K562 (cell line): ENCODE results near the gene SBF1. TPM values are rescaled to one million over a fixed set of nuclear protein-coding genes. Genes with fewer than 3 reads are reported as not detected.

Experiments used
- ARID3B ChIP-seq: fragments of 250-450 bp; sonication (Bioruptor Pico); IDR thresholded peaks from 2 replicates; pipeline ENCODE4 v1.4.0; 2020; ENCODE audit warnings: borderline replicate concordance
- ATF2 ChIP-seq: sonication (generic); formaldehyde crosslinking; IDR thresholded peaks from 2 replicates; pipeline ENCODE4 v1.8.1; 2022; ENCODE audit warnings: missing genetic modification reagents
- BRF1 ChIP-seq: IDR thresholded peaks from 3 replicates; pipeline ENCODE4 v1.6.1; 2011; ENCODE audit warnings: borderline replicate concordance, mild to moderate bottlenecking; ENCODE audit not compliant: insufficient read length; ENCODE audit errors: extremely low read depth
- CUX1 ChIP-seq: fragments of 200-800 bp; sonication (Bioruptor generic); IDR thresholded peaks from 2 replicates; pipeline ENCODE4 v1.6.1; 2016; ENCODE audit warnings: missing genetic modification characterization, missing compliant biosample characterization
- ETV5 ChIP-seq: sonication (generic); formaldehyde crosslinking; IDR thresholded peaks from 2 replicates; pipeline ENCODE4 v1.4.0; 2020; ENCODE audit warnings: low read depth, mild to moderate bottlenecking, missing genetic modification reagents
- HIVEP1 ChIP-seq: fragments of 250-450 bp; sonication (Bioruptor Pico); IDR thresholded peaks from 2 replicates; pipeline ENCODE4 v1.4.0; 2020; ENCODE audit warnings: mild to moderate bottlenecking
- HMG20A ChIP-seq: fragments of 450-650 bp; formaldehyde crosslinking; conservative IDR thresholded peaks from 2 replicates; pipeline ENCODE4 v1.4.0; 2020; ENCODE audit warnings: mild to moderate bottlenecking, mixed read lengths
- KDM1A ChIP-seq, 2 experiments: fragments of 450-650 bp; IDR thresholded peaks; 2 replicates each; pipeline ENCODE4 v1.6.1; 2016; ENCODE audit warnings: mild to moderate bottlenecking in 2 of 2
- PRPF4 ChIP-seq: fragments of 200-400 bp; formaldehyde crosslinking; IDR thresholded peaks from one replicate; pipeline ENCODE4 v1.6.1; 2017; ENCODE audit warnings: low read length, low read depth, mild to moderate bottlenecking; ENCODE audit not compliant: insufficient read depth, poor library complexity, severe bottlenecking
- RBM15 ChIP-seq: fragments of 200-400 bp; formaldehyde crosslinking; IDR thresholded peaks from 2 replicates; pipeline ENCODE4 v1.6.1; 2018; ENCODE audit warnings: mild to moderate bottlenecking, low read length, moderate library complexity; ENCODE audit not compliant: insufficient read depth
- ZBTB43 ChIP-seq: sonication (generic); formaldehyde crosslinking; IDR thresholded peaks from 2 replicates; pipeline ENCODE4 v1.8.0; 2023; ENCODE audit warnings: mild to moderate bottlenecking, missing genetic modification reagents
- ZFP36 ChIP-seq: fragments of 150-350 bp; IDR thresholded peaks from 2 replicates; pipeline ENCODE4 v1.6.1; 2018; ENCODE audit warnings: low read length, low read depth; ENCODE audit not compliant: partially characterized antibody
- polyA plus RNA-seq, 8 experiments: library from polyadenylated mRNA; depleted of rRNA in 4 of 8; stranded (reverse) in 5 of 8; unstranded in 3 of 8; fragments of >200 nt; fragmentation: Nextera tagmentation in 2 of 8; fragmentation: Illumina TruSeq in 1 of 8; extraction: Ambion mirVana in 2 of 8; extraction: Trizol in 1 of 8; gene quantifications; 2 replicates each; pipeline versions ENCODE4 v1.2.1 to v1.2.3, GENCODE V29; 2011 to 2014; ENCODE audit warnings: inconsistent platforms in 1 of 8, missing spikeins in 1 of 8
- total RNA-seq, 7 experiments: library from RNA; depleted of rRNA in 6 of 7; stranded (reverse); fragments of >200 nt in 6 of 7; fragmentation: Illumina TruSeq in 2 of 7; extraction: Trizol in 2 of 7; gene quantifications; 2 replicates each; pipeline versions ENCODE4 v1.2.1 to v1.2.3, GENCODE V29; 2011 to 2021; ENCODE audit warnings: low replicate concordance in 1 of 7
- TF ChIP-seq, protein P1 (sequence below): fragments of 250-450 bp; sonication (Bioruptor Pico); IDR thresholded peaks from 2 replicates; pipeline ENCODE4 v1.8.0; 2021; ENCODE audit warnings: mild to moderate bottlenecking, moderate library complexity
- TF ChIP-seq, protein P2 (sequence below): sonication (generic); formaldehyde crosslinking; IDR thresholded peaks from 2 replicates; pipeline ENCODE4 v1.8.0; 2022; ENCODE audit warnings: mild to moderate bottlenecking, missing genetic modification reagents

The SBF1 gene
- total and polyA plus RNA-seq, 9 of the 15 experiments (the other 6 are each of a cell fraction or from before 2014, with no cell fraction given), result 0.44 to 50.4 (median 11.4) TPM

GRCh38 chr22:50507991-50508884, 33.4 kb upstream of the SBF1 start, which contains the start of gene NCAPH2 (continued):
- TF ChIP-seq PRPF4, result no peak
- no peak for TF ChIP-seq ETV5
- TF ChIP-seq, protein P1, sequence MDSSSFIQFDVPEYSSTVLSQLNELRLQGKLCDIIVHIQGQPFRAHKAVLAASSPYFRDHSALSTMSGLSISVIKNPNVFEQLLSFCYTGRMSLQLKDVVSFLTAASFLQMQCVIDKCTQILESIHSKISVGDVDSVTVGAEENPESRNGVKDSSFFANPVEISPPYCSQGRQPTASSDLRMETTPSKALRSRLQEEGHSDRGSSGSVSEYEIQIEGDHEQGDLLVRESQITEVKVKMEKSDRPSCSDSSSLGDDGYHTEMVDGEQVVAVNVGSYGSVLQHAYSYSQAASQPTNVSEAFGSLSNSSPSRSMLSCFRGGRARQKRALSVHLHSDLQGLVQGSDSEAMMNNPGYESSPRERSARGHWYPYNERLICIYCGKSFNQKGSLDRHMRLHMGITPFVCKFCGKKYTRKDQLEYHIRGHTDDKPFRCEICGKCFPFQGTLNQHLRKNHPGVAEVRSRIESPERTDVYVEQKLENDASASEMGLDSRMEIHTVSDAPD (CRISPR knock-in tag), result no peak
- TF ChIP-seq RBM15, result no peak
- TF ChIP-seq ZFP36, result no peak
- no peak for TF ChIP-seq ATF2 (CRISPR knock-in tag)
- TF ChIP-seq, protein P2, sequence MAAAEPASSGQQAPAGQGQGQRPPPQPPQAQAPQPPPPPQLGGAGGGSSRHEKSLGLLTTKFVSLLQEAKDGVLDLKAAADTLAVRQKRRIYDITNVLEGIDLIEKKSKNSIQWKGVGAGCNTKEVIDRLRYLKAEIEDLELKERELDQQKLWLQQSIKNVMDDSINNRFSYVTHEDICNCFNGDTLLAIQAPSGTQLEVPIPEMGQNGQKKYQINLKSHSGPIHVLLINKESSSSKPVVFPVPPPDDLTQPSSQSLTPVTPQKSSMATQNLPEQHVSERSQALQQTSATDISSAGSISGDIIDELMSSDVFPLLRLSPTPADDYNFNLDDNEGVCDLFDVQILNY (CRISPR knock-in tag), result no peak
- TF ChIP-seq BRF1, result no peak
- TF ChIP-seq KDM1A (IDR thresholded peaks at IDR 0.05), result no peak
- TF ChIP-seq HIVEP1 (CRISPR knock-in tag), result no peak
- no peak for TF ChIP-seq ZBTB43 (CRISPR knock-in tag)
- TF ChIP-seq HMG20A (CRISPR knock-in tag), result no peak
- no peak for TF ChIP-seq ARID3B (CRISPR knock-in tag)
- TF ChIP-seq CUX1 (CRISPR knock-in tag), result no peak
